ENCODE measurements around the gene PDE4DIP.
"Not testable (repeated sequence)": the region's sequence is repeated elsewhere in the genome, so short reads cannot be mapped to it uniquely, and the experiment has no call there.

GRCh38 chr1:148844220-148844619 lies at the start of gene PDE4DIP:
- TF ChIP-seq POLR2A, CTCF (IDR thresholded peaks at IDR 0.05): not testable (repeated sequence)
